HG03457 (cell line): ENCODE data around the gene ACACA.

Experiments
- ATAC-seq: cut with Tn5 transposase; IDR thresholded peaks from one replicate; pipeline ENCODE4 v1.9.1; 2021; ENCODE audit warnings: moderate number of reproducible peaks; ENCODE audit not compliant: unreplicated experiment

The ACACA gene

GRCh38 chr17:37050920-37051319 is 355.7 kb downstream of the ACACA start:
- ATAC-seq = no peak

- no peak for ATAC-seq
Observed at GRCh38 chr17:37048811-37049210, 357.8 kb downstream of the ACACA start.

GRCh38 chr17:37047631-37048104 is 359.0 kb downstream of the ACACA start:
- ATAC-seq = no peak

- ATAC-seq = no peak
Observed at GRCh38 chr17:37045351-37045922, 361.2 kb downstream of the ACACA start.

- ATAC-seq = no peak
Observed at GRCh38 chr17:37043201-37043600, 363.4 kb downstream of the ACACA start.

GRCh38 chr17:37041932-37042331 is 364.7 kb downstream of the ACACA start:
- ATAC-seq = no peak

GRCh38 chr17:37039269-37039668 is 367.4 kb downstream of the ACACA start:
- ATAC-seq = no peak

GRCh38 chr17:37037590-37038155 is 369.0 kb downstream of the ACACA start:
- no peak for ATAC-seq
